ENCODE data around the gene PHF10.
"Not testable (repeated sequence)": the region's sequence is repeated elsewhere in the genome, so short reads cannot be mapped to it uniquely, and the experiment has no call there.

Gene PHF10

DNA sequence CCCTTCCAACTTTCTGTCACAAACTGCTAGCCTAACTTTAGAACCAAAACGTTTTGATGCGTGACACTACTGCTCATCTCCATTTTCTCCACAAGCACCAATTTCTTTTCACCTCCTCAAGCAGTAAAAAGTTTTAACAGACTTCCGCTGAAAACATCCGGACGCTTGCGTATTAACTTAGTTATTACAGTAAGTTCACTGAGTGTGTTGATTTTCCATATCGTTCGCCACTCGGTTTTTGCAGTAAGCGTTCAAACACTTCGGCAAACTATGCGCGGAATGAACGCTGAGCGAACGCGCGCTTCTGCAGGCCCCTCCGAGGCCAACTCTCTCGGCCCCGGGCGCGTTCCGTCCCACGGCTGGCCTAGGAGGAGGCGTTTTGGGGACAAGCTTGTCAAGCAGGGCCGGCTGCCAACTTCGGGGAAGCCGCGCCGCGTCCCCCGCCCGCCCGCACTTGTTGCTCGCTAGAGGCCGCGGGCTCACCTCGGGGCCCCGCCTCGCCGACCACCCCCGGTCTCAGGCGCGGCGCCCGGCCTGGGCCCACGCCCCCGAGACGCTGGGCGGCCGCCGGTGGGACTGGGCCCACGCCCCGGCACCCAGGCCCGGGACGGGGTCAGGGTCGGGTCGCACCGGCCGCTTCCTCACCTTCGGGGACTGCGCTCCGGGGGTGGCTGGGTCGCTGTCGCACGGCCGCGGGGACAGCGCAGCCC, 945 bp downstream of the PHF10 start:
- DNase-seq (ENCODE audit: low read depth): peak; percentile 57

DNA sequence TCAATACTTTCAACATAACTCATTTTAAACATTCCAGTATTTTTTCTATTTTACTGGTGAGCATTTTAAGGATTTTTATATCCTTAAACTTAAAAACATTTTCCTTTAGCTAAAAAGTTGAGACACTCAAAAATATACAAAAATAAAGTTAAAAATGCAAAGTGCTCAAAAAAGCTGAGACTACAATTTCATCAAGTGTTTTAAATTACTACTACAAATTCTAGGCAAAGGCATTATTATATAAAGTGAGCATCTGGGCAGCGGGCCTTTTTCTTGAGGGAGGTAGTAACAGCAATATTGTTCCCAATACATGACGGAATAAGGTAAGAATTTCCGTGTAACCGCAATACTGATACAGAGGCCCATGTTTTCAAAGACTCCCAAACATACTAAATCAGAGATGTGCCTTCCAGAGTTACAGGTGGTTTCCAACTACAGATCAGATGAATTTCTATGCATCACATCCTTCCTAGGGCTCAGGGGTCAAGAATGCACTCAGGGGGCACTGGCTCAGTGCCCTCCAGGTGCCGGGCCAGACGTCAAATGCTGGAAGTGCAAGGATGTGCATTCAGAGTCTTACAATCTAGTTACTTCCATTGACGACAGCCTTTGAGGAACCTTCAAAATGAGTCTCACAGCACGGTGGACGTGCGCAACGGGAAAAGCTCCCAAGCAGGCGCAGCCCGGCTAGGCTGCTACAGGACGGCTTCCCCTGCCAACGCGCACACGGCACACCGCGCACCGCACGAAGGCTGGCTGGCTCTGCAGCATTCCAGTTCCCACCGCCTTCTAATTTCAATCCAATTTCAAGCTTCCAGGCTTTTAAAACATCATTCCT, 1.7 kb downstream of the PHF10 start:
- DNase-seq (ENCODE audit: low read depth): no peak

DNA sequence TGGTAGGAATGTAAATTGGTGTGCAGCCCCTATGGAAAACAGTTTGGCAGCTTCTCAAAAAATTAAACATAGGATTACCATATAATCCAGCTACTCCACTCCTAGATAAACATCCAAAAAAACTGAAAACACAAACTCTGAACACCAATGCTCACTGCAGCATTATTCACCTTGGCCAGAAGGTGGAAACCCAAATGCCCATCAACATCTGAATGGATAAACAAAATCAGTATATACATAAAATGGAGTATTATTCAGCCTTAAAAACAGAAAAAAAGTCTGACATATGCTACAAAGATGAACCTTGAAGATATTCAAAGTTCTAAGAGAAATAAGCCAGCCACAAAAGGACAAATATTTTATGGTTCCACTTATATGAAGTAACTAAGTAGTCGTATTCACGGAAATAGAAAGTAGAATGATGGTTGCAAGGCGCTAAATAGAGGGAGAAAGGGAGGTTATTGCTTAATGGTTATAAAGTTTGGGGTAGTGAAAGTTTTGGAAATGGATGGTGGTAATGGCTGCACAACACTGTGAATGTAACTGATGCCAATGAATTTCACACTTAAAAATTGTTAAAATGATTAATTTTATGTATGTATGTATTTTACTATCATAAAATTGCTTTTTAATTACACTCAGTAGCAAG, 4.0 kb downstream of the PHF10 start:
- DNase-seq (ENCODE audit: low read depth): no peak

DNA sequence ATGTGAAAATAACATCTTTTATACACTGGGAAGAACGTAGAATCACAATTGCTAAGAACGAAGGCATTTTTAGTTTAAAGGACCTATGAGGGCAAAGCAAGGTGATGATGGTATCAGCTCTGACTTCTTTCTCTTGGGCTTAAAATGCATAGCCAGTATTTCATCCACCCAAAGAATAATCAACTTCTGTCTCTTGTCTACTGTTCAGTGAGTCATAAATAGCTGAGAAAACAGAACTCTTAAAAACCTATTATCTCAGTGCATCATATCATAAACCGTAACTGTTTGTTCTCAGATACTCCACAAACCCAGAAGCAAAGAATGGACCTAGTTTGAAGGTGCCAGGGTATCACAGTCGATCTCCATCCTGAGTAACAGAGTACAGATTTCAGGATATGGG, 5.2 kb downstream of the PHF10 start:
- DNase-seq (ENCODE audit: low read depth): no peak

DNA sequence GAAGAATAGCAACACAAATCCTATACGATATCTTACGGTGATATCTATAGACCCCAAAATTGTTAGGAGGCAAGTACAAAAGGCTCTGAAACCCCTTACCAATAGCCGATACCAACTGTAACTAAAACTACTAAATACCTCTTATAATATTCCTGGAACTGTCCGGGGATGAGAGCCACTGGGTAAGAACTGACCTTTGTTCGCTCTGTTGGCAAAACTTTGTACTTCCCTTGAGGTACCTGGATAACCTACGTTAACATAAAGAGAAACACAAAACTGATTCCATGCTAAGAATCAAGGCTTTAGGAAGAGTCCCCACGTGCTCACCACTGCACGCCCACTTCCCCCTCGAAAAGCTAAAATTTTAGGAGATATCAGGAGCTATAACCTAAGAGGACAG, 9.7 kb downstream of the PHF10 start:
- DNase-seq (ENCODE audit: low read depth): no peak

DNA sequence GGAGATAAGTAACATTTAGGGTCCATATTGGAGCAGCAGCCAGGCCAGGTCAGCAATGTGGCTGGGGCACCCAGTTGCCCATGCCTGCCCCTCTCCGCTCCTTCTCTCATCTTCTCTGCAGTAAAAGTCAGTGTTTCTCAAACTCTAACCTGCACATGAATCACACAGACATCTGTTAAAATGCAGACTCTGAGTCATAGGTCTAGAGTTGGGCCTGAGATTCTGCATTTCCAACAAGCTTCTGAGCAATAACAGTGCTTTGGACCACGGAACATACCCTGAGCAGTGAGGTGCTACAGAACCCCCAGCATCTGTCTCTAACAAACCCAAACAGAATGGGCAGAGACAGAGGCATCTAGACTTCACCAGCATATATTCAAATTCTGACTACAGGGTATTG, 10.1 kb downstream of the PHF10 start:
- no peak for DNase-seq (ENCODE audit: low read depth)

DNA sequence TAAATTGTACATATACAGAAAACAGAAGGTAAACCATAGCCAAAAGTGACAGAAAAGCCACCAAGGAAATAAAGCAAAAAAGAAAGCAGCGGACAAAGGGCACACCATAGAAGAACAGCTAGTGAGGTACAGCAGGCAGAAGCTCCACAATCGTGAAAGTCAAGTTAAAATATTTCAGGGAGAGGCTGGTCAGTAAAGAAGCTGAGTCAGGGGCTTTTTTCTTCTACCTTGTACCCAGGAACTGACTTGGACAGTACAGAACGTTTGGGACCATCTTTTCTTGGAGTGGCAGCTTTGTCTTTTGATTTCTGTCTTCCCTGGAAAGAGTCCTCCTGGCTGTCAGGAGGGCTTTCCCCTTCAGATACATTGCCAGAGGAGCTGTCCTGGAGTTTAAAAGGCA, 14.3 kb downstream of the PHF10 start:
- DNase-seq (ENCODE audit: low read depth): no peak

DNA sequence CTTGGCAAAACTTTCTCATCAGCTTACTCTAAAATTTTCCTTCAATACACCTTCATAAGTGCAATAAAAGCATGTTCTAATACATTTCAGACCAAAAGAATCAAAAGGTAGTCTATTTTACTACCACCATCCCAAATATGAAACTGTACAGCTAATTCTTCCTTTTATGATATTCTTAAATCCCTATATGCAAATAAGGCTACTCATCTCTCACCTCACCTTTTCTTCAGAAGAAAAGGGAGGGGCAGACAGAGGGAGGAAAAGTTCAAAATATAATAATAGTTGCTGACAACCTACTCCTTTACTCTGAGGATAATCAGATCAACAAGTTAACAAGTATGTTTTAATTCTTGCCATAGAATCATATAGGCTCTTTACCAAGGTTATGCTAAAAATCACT, 15.0 kb downstream of the PHF10 start:
- no peak for DNase-seq (ENCODE audit: low read depth)

DNA sequence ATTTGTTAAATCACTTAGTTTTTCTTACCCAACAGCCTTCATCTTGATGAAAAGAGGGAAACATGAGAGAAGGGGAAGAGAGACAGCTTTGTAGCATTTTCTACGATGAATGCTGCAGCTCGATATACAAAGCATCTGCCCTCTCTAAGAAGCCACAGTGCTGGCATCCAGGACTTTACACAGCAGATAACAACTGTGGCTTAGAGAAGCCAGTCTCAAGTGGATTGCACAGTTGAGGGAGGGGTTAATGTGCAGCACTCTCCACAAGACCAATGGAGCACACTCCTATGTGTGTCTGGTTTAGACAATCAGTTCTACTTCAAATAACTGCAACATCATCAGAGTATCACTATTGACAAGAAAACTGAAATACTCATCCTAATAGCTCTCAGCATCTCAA, 16.5 kb downstream of the PHF10 start:
- DNase-seq (ENCODE audit: low read depth): no peak

DNA sequence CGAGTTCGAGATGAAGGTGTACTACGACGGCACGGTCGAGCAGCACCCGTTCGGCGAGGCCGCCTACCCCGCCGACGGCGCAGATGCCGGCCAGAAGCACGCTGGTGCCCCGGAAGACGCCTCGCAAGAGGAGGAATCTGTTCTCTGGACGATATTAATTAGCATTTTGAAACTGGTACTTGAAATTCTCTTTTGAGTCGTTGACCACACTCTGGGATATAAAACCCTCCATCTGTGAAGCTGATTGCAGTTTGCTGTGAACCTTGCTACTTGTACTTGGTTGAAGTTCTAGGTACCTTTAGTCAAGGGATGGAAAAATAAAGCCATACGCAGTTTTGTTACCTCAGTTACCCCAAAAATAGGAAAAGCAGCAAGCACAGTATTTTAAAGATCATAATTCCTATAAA, 21.5 kb downstream of the PHF10 start:
- no peak for DNase-seq (ENCODE audit: low read depth)

DNA sequence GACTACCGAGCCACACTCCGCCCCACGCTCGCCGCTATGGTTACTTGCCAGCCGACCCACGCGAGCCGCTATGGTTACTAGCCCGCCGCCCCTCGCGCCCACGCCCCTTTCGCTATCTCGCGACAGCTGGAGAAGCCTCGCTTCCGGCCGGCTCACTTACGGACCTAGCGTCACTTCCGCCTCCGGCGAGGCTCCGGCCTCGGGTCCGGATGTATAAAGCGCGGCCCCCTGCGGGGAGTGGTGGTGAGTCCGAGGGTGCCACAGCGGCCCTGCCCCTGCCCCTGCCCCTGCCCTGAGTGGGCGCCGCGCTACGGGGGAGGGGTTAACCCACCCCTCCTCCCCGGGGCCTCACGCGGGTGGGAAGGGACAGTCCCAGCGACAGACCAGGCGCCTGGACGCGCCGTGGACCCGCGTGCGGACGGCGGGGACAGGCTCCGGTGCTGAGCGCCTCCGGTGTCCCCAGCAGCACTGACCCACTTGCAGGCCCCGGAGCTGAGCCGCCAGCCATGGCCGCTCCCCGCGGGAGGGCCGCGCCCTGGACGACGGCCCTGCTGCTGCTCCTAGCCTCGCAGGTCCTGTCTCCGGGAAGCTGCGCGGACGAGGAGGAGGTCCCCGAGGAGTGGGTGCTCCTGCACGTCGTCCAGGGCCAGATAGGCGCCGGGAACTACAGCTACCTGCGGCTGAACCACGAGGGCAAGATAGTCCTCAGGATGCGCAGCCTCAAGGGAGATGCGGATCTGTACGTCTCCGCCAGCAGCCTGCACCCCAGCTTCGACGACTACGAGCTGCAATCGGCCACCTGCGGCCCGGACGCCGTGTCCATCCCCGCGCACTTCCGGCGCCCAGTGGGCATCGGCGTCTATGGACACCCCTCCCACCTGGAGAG, 22.1 kb downstream of the PHF10 start, which contains the start of the genes C6orf120 and WDR27:
C6orf120 (plus strand) TSS at position 173 of the 886 bp plus-strand sequence; CDS start at position 507, 334 bp downstream.
WDR27 (minus strand) TSS at position 76 of the 886 bp plus-strand sequence. CDS start 13,024 bp downstream, outside the sequence.
- DNase-seq (ENCODE audit: low read depth): peak; percentile 99

DNA sequence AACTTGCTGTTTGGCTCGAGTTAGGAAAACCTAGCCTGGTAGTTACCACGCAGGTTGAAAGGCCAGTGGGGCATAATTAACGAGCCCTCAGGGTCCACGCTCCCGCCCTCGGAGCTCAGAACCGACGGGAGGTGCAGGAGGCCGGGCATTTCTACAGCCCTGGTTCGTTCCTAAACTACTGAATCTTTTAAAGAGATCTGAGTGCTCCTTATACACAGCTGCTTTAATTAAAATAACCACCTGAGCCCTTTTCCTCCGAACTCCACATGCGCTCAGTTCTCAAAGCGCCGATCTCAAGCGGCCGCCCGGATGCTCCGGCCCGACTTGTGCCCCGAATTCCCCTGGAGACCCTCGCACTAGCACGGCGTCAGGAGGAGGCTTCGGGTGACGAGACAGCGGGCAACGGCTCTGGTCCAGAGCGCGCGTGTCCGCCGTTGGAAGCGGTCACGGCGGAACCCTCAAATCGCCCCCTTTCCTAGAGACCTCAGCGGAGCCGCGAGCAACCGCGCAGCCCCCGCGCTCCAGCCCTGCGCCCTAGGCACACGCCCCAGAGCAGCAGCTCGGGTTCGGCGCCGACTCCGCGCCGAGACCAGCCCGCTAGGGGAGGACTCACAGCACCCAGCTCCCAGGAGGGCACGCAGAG, 22.9 kb downstream of the PHF10 start:
- peak; percentile 21 for DNase-seq (ENCODE audit: low read depth)

DNA sequence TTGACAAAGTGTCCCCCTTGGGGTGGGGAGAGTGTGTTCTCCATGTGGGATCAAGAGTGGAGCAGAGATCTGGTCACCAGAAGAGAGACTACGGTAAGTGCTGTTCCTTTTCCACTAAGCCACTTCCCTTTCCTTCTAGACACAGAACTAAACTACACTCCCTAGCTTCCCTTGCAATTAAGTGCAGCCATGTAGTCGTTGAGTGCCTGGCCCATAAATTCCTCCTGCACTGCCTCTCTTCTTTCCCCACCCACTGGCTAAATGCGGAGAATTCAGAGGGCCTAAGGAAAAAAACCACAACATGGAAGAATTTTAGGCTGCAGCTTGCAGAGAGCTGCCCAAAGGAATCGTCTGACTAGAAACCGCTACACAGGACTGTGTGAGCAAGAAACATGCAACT, 24.0 kb downstream of the PHF10 start:
- DNase-seq (ENCODE audit: low read depth): no peak

DNA sequence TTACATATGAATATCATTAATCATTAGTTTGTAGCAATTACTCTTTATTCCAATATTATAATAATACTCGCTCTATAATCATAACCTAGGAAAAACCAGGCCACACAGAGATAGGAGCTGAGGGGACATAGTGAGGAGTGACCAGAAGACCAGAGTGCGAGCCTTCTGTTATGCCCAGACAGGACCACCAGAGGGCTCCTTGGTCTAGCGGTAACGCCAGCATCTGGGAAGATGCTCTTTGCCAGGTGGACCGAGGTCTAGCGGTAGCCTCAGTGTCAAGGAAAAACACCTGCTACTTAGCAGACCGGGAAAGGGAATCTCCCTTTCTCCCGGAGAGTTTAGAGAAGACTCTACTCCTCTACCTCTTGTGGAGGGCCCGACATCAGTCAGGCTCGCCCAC, 27.2 kb downstream of the PHF10 start:
- DNase-seq (ENCODE audit: low read depth): not testable (repeated sequence)

DNA sequence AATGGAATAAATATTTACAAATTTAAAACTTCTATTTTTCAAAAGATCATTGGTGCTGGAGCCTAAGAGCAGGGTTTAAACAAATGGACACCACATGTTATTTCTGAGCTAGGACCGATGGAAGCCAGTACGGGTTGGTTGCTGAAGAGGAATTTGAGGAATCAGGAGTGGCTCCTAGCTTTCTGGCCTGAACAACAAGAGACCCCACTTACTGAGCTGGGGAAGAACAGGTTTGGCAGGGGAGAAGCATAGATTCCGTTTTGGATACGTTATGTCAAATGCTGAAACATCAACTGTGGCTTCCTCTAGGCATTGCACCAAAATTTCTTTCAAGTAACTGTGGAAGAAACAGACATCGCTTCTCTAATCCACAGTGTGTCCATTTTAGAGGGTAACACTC, 29.2 kb downstream of the PHF10 start:
- DNase-seq (ENCODE audit: low read depth): no peak

DNA sequence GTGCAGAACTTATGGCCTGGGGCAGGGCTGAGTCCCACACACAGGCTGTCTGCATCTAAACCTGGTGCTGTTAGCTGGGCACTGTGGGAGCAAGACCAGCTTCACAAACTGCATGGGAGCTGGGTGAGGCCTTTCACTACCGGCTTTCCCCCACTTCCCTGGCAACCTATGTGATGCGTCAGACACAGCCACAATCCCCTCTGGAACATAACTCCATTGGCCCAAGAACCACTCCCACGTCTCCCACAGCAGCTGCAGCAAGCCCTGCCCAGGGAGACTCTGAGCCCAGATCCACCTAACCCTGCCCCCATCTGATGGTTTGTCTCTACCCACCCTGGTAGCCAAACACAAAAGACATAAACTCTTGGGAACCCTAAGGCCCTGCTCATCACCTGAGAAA, 31.8 kb downstream of the PHF10 start:
- DNase-seq (ENCODE audit: low read depth): no peak

DNA sequence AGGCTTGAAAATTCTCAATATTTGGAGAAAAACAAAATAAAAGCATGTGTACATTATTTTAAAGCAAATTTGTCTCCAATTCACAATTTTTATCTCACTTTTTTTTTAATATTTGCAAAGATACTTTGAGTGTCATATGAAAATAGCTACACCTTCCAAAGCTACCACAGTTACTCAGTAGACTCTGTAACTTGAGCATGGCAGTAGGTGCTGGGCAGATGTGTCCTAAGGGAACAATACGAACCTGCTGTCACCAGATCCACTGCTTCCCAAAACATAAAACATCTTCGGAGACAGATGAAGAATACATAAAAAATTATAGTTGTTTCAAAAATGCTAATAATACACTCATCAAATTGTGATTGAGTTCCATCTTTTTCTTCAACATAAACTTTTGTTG, 33.0 kb downstream of the PHF10 start:
- no peak for DNase-seq (ENCODE audit: low read depth)

DNA sequence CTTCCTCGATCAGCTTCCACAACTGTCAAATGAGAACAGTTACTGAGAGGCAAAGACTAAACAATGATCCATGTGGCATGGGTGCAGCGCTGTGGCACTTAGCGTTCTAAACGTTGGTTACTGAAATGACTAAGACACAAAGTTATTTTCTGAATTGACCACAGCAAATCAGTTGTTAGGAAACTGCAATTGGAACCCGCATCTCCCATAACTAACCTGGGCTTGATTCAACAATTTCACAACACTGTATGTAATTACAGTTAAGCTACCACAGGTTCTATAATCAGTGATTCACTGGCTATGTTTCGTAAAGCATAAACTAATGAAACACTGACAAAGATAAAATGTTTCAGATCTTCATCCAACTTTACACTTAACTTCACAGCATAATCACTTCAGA, 35.0 kb downstream of the PHF10 start:
- no peak for DNase-seq (ENCODE audit: low read depth)

DNA sequence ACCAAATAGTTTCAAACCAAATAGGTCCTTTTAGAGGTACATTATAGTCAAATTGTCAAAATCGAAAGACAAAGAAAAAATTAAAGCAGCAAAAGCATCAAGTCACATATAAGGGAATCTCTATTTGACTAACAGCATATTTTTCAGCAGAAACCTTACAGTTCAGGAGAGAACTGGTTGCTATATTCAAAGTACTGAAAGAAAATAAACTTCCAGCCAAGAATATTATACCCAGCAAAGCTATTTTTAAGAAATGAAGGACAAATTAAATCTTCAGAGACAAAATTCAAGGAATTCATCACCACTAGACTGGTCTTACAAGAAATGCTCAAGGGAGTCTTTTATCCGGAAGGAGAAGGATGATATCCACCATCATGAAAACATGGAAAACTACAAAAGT, 38.4 kb downstream of the PHF10 start:
- DNase-seq (ENCODE audit: low read depth): no peak

DNA sequence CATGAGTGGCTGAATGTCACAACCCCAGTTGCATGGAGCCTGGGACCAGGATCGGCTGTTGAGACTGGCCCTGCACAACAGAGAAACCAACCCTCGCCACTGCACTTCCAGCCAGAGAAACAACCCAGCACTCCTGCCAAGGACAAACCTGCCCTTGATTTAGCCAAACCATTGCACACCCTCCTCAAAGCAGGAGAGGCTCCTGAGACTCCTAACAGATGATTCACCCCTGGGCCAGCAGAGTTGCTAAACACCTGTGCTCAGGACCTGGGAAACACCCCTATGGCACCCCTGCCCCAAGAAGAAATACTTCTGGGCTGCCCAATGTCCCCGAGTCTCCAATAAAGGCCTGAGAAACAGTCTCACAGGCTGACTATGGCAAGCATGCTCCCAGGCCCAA, 40.2 kb downstream of the PHF10 start:
- no peak for DNase-seq (ENCODE audit: low read depth)

DNA sequence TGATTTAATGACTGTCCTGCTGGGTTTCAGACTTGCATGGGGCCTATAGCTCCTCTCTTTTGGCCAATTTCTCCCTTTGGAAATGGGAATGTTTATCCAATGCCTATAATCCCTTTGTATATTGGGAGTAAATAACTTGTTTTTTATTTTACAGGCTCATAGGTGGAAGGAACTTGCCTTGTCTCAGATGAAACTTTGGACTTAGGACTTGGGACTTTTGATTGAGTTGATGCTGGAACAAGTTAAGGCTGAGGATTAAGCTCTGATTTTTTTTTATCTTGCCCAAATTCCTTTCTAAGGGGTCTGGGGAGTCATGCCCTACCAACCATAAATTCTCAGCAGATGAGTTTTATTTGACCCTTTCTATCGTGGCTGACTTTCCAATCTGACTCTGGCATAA, 46.0 kb downstream of the PHF10 start:
- DNase-seq (ENCODE audit: low read depth): no peak

Measured in stimulated activated CD8-positive, alpha-beta memory T cell treated with anti-CD3 and anti-CD28 coated beads, Interleukin-4, amount 100 ng/mL, for 24 hours (primary cell).